GM10847 (cell line): ENCODE results near the gene KDR.

Source experiments
- POLR2A ChIP-seq: IDR thresholded peaks from 2 replicates; pipeline ENCODE4 v1.6.1; 2011; ENCODE audit not compliant: insufficient read length; ENCODE audit errors: extremely low read depth

Gene KDR

GRCh38 chr4:55125087-55125721 lies at the start of gene KDR:
KDR (minus strand) TSS chr4:55125595; CDS start chr4:55125293, 302 bp downstream.
- TF ChIP-seq POLR2A: no peak

GRCh38 chr4:55173580-55173979 lies 48.2 kb upstream of the KDR start:
- no peak for TF ChIP-seq POLR2A

GRCh38 chr4:55172694-55173287 lies 47.4 kb upstream of the KDR start:
- no peak for TF ChIP-seq POLR2A

GRCh38 chr4:55170462-55170861 lies 45.1 kb upstream of the KDR start:
- no peak for TF ChIP-seq POLR2A

- no peak for TF ChIP-seq POLR2A
Observed at GRCh38 chr4:55169352-55169961, 44.1 kb upstream of the KDR start.

- no peak for TF ChIP-seq POLR2A
Observed at GRCh38 chr4:55162396-55162795, 37.0 kb upstream of the KDR start.

- TF ChIP-seq POLR2A: no peak
Observed at GRCh38 chr4:55161739-55162138, 36.3 kb upstream of the KDR start.

- TF ChIP-seq POLR2A: no peak
Observed at GRCh38 chr4:55159851-55160250, 34.5 kb upstream of the KDR start.

- no peak for TF ChIP-seq POLR2A
Observed at GRCh38 chr4:55158957-55159356, 33.6 kb upstream of the KDR start.

GRCh38 chr4:55157559-55158277 lies 32.3 kb upstream of the KDR start:
- TF ChIP-seq POLR2A: no peak

GRCh38 chr4:55154933-55155332 lies 29.5 kb upstream of the KDR start:
- TF ChIP-seq POLR2A: no peak

GRCh38 chr4:55154290-55154880 lies 29.0 kb upstream of the KDR start:
- no peak for TF ChIP-seq POLR2A

- no peak for TF ChIP-seq POLR2A
Observed at GRCh38 chr4:55143858-55144257, 18.5 kb upstream of the KDR start.

GRCh38 chr4:55138367-55138766 lies 13.0 kb upstream of the KDR start:
- TF ChIP-seq POLR2A: no peak

- TF ChIP-seq POLR2A: no peak
Observed at GRCh38 chr4:55136634-55137033, 11.2 kb upstream of the KDR start.

- TF ChIP-seq POLR2A: no peak
Observed at GRCh38 chr4:55133951-55134350, 8.6 kb upstream of the KDR start.
